NCI-H524 treated with DMSO at 0.1 percent for 48 hours (cell line): ENCODE data around the gene OR6C2.
"Not testable (repeated sequence)": the region's sequence is repeated elsewhere in the genome, so short reads cannot be mapped to it uniquely, and the experiment has no call there.

ENCODE experiments used
- DNase-seq: peaks from one replicate; lab custom pipeline; 2025; lab: John Stamatoyannopoulos, UW

OR6C2 gene

GRCh38 chr12:55443776-55444175 is at the start of gene OR6C2:
Gene OR6C2, plus strand, starts transcription at chr12:55444076. Its CDS starts 8,138 bp downstream, at chr12:55452214.
- no peak for DNase-seq

DNA sequence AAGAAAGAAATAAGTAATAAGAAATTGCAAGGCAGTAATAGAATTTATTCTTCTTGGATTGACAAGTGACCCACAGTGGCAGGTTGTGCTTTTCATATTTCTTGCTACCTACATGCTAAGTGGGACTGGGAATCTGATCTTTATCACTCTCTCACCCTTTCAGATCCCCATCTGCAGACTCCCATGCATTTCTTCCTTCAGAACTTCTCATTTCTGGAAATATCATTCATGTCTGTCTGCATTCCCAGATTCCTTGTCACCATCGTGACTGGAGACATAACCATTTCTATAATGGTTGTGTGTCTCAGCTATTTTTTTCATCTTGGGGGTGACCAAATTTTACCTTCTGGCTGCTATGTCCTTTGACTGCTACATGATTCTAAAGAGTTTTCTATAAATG is 47.5 kb upstream of the OR6C2 start:
- DNase-seq, result no peak

- DNase-seq, result no peak
Observed at GRCh38 chr12:55400229-55400628, 43.6 kb upstream of the OR6C2 start, which contains the start of gene OR6C65. Gene OR6C65, plus strand, starts transcription at chr12:55400529. Its CDS starts 0 bp downstream, at chr12:55400529.

DNA sequence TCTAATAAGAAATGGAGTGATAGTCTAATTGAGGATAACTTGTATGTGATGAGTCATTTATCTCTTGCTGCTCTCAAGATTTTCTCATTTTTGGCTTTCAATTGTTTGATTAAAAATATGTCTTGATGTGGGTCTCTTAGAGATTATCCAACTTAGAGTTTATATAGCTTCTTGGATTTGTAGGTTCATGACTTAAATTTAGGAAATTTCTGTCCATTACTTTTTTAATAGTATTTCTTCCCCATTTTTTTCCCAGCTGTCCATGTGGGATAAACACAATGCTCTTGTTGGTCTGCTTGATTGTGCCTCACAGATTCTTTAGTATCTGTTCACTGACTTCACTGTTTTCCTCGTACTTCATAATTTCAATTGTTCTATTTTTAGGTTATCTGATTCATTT is 36.0 kb upstream of the OR6C2 start:
- DNase-seq, result no peak

DNA sequence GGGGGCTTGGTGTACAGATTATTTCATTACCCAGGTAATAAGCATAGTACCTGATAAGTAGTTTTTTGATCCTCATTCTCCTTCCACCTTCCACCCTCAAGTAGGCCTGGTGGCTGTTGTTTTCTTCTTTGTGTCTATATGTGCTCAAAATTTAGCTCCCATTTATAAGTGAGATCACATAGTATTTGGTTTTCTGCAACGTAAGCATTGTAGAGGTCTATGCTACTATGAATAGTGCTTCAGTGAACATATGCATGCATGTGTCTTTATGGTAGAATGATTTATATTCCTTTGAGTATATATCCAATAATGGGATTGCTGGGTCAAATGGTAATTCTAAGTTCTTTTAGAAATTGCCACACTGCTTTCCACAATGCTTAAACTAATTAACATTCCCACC is 34.7 kb upstream of the OR6C2 start:
- not testable (repeated sequence) for DNase-seq

GRCh38 chr12:55412138-55412537 is 31.7 kb upstream of the OR6C2 start:
- DNase-seq, result not testable (repeated sequence)

DNA sequence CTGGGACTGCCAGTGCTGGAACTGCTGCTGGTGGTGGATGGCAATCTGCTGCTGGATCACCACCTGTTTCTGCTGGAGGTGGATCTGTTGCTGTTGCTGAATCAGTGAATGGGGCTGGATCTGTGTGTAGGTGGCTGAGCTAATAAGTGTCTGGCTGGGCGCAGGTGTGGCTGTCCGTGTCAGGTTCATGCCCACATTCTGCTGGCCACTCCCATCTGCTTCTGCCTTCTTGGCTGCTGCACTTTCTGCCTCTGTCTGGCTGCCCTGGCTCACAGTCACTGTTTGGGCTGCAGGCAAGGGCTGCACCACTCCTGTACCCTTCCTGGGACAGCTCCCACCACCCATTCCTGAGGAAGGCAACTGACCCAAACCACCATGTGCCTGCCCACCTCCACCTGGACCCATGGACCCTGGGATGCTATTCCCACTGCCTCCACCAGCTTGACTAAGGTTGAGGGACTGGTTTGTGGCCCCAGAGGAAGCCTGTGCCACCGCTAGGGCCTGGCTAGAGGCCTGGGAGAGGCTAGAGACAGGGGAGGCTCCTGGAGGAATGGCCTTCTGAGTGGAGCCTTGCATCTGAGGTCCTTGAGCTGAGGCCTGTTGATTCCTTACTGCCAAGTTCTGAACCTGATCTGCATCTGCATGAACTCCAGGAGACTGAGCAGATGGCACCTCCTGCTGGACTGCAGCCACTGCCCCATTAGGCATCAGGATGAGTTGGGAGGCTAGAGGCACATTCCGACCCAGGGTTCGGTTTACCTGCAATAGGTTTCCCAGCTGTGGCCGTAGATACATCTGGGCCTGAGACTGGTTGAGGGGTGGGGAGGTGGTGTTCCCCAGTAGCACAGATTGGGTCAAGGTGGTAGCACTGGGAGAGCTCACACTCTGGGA is 30.1 kb upstream of the OR6C2 start:
- DNase-seq, result not testable (repeated sequence)

DNA sequence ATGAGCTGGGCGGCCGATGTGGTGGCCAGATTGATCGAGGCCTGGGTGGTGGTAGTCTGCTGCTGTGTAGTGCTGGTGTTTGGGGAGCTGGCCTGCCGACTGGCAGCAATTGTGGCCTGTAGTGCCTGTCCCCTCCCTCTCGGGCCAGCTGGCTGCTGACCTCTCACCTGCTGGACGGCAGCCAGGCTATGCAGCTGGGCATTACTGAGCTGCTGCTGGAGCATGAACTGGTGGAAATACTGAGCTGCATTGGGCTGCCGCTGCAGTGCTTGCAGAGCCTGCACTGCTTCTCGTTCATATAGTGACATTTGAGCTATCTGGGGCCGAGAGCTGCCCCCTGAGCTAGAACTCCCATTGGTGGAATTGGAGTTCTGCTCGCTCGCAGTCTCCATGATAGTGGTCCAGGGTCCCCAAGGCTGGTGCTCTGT is 29.5 kb upstream of the OR6C2 start:
- not testable (repeated sequence) for DNase-seq

DNA sequence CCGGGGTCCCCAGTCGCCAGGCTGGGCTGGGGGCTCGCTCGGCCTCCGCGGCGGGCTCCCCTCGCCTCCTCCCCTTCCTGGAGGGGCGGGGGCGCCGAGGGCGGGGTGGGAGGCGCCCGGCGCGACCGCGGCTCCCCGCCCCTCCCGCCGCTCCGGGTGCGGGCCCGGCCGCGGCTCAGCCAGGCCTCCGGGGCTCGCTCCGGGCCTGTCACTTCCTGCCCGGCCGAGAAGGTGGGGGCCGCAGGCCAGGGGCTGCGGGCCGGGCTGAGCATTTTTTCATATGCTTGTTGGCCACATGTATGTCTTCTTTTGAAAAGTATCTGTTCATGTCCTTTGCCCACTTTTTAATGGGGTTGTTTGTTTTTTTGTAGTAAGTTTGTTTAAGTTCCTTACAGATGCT is 29.0 kb upstream of the OR6C2 start:
- not testable (repeated sequence) for DNase-seq

DNA sequence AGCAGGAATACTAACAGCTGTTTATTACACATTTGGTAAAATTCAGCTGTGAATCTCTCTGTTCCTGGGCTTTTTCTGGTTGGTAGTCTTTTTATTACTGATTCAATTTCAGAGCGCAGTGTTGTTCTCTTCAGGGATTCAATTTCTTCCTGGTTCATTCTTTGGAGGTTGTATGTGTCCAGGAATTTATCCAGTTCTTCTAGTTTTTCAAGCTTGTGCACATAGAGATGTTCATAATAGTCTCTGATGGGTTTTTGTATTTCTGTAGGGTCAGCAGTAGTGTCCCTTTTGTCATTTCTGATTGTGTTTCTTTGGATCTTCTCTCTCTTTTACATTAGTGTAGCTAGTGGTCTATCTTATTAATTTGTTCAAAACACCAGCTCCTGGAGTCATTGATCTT is 26.9 kb upstream of the OR6C2 start:
- DNase-seq, result no peak

DNA sequence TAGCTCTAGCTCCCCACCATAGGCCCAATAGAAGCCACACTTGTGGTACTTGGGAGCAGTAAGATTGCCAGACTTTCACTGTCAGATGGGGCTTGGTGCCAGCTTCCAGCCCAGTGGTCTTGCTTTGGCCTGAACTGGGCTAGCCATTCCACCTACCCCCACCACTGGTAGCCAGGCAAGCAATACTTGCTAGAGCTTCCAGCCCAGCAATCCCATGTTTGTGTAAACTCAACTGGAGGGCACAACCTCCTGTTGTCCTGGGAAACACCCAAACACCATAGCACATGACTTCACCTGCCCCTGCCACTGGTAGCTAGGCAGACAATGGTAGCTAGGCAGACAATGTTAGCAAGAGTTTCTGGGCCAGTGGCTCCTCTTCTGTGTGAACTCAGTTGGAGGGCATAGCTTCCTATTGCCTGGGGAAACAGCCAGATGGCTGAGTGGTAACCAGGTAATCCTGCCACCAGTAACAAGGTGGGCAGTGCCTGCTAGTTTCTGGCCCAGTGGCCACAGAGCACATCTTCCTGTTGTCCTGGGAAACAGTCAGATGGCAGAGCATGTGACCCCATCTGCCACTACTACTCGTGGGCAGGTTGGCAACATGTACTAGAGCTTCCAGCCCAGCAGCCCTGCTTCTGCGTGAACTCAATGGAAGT is 23.4 kb upstream of the OR6C2 start:
- DNase-seq, result no peak

DNA sequence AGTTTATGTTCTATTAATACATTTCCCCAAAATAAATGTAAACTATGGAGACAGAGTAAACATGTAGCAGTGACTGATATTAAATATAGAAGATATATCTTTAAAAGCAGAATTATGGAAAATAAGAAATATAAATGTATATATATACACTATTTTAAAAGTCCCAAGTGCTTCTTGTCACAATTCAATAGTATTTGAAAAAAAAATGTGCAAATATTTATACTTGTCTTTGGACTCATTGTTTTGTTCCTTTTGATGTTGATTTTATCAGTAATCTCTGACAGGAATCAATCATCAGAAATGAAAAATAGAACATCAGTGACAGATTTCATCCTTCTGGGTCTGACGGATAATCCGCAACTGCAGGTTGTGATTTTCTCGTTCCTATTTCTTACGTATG is 17.9 kb upstream of the OR6C2 start, which contains the start of gene OR6C76:
OR6C76 (plus strand) TSS at position 301 of the 400 bp plus-strand sequence; CDS start at position 301, 0 bp downstream.
- no peak for DNase-seq

- no peak for DNase-seq
Observed at GRCh38 chr12:55428331-55429243, 15.3 kb upstream of the OR6C2 start.

GRCh38 chr12:55441233-55441632 is 2.6 kb upstream of the OR6C2 start:
- not testable (repeated sequence) for DNase-seq

DNA sequence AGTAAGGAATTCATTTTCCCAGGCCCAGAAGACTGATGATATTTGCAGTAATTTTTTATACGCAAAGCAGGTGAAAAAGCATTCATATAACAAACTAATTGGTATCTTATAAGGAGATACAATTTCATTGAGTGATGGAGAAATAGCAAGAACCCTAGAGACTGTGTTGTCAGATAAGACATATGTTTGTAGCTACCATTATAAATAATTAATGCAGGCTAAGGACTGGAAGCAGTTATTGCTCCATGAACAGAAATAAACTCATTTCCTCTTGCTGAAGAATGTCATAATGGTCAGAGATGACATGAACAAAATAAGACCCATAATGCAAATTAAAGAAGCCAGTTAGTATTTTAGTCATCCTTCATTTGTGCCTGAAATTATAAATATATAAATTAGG is 1.5 kb downstream of the OR6C2 start:
- no peak for DNase-seq

DNA sequence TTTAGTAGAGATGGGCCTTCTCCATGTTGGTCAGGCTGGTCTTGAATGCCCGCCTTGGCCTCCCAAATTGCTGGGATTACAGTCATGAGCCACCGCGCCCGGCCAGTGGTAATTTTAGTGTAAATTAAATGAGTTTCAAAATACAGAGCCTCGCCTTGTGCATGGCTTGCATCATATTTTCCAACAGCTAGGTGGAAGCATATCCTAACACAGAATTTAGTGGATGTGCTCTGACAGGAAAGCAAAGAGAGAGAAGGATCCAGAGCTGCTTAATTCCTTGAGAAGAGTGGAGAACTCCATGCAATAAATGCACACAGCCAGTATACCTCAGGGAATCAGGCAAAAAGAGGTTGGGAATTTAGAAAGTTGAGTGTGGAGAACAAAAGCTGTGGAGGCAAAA is 2.5 kb downstream of the OR6C2 start:
- DNase-seq, result no peak

DNA sequence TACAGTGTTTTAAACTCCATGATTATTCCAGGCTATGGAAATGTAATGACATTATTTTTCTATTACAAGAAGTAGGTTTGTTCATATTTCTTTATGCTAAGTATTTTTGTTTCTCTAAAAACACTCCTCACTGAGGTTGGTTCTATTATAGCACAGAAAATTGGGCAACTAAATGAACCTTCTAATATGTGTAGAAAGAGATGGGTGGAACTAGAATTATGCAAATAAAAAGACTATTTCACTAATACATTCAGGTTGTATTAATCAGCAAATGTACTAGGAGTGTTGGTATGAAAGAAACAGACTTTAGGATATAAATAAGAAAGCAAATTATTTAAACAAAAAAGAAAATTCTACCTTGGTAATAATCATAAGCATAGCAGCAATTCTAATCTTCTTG is 4.9 kb downstream of the OR6C2 start:
- no peak for DNase-seq

DNA sequence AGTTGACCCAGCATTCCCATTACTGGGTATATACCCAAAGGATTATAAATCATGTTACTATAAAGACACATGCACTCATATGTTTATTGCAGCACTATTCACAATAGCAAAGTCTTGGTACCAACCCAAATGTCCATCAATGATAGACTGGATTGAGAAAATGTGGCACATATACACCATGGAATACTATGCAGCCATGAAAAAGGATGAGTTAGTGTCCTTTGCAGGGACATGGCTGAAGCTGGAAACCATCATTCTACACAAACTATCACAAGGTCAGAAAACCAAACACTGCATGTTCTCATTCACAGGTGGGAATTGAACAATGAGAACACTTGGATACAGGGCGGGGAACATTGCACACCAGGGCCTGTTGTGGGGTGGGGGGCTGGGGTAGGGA is 21.1 kb downstream of the OR6C2 start:
- DNase-seq, result not testable (repeated sequence)

DNA sequence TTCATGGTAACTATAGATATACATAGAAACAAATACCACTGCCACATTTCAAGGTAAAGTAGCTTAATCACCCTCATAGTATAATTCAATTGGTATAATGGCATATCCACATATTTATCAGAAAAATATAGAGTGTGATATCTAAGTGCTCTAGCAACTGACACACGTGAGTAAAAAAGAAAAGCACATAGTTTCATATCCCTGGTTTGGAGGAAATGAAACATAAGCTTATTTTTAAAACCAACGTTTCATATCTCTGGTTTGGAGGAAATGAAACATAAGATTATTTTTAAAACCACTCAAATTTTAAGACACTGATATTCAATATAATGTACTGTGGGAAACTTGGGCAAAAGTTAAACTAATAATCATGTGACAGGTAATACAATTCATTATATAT is 24.0 kb downstream of the OR6C2 start:
- DNase-seq, result no peak

DNA sequence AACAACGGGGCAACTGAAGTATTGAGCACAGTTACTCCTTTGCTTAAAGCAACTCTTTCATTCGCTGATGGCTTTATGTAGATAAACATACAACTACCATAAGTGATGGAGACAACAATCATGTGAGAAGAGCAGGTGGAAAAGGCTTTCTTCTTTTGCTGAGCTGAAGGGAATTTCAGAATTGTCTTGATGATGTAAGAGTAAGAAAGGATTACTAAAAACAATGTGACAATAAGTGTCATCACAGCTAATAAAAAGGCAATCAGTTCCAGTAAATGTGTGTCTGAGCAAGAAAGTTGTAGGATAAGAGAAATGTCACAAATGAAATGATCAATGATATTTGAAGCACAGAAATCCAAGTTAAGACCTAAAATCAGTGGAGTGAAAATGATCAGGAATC is 25.4 kb downstream of the OR6C2 start:
- DNase-seq, result no peak

DNA sequence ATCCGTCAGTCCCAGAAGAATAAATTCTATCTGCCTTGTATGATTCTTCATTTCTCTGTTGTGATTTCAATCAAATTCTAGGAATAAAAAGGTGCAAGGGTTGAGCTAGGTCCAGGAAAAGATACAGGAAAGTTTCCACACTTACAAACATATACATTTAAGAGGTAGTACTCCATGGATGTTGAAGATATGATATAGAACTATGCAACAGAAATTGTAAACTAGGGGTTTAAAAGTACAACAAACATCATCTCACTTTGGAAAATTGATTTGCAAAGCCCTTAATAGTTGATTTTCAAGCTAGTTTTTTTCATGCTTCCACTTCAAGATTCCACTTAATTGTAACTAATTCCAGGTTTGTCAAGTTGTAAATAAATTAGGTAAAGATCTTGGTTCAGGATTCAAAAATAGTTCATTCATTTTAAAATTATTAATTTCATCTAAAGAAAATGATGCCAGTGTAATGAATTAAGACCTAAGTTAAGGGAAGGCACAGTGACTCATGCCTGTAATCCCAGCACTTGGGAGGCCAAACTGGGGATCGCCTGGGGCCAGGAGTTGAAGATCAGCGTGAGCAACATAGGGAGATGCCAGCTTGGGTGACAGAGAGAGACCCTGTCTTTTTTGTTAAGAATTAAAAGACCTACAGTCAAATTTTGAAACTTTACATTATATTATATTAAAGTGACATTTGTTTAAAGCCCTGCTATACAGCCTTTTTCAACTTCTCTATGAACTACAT is 26.4 kb downstream of the OR6C2 start, which contains the start of gene OR6C70:
OR6C70 (minus strand) TSS at position 51 of the 742 bp plus-strand sequence; CDS start at position 51, 0 bp downstream.
- no peak for DNase-seq
